ENCODE results near the gene THSD4.
A peak's percentile ranks its signal among the peaks of the same experiment; 100 is the strongest.

Gene THSD4

DNA sequence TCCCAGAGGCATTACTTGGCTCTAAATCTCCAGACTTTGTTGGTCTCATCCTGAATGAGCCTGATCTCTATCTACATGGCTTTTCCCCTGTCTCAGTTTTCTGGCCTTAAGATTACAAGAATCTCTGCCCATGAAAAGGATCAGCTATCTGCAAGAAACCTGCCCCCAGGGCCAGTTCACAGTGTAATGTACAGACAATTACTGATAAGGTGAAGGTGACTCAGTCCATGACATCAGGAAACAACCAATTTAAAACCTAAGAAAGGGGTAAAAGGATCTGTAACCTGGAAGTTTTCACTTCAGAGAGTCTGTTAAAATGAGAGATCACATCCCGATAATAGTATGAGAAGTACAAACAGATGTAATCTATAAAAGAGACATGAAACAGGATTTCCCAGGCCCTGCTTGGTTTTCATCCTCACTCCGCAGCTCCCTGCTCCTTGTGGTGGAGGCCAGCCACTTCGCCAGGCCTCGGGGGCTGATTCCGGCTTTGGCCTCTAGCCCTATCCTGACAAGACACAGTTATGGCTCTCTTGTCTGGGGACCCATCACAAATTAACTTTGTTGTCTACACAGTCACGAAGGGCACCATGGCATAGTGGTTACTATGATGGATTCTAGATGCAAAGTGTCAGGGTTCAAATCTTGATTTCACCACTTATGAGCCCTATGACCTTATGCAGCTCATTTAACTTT lies 136.9 kb downstream of the THSD4 start:
- no peak overlapping the region for H3K27ac ChIP-seq
- DNase-seq = no peak
- TF ChIP-seq, protein P1, sequence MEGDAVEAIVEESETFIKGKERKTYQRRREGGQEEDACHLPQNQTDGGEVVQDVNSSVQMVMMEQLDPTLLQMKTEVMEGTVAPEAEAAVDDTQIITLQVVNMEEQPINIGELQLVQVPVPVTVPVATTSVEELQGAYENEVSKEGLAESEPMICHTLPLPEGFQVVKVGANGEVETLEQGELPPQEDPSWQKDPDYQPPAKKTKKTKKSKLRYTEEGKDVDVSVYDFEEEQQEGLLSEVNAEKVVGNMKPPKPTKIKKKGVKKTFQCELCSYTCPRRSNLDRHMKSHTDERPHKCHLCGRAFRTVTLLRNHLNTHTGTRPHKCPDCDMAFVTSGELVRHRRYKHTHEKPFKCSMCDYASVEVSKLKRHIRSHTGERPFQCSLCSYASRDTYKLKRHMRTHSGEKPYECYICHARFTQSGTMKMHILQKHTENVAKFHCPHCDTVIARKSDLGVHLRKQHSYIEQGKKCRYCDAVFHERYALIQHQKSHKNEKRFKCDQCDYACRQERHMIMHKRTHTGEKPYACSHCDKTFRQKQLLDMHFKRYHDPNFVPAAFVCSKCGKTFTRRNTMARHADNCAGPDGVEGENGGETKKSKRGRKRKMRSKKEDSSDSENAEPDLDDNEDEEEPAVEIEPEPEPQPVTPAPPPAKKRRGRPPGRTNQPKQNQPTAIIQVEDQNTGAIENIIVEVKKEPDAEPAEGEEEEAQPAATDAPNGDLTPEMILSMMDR (IDR thresholded peaks at IDR 0.05; ENCODE audit: low read depth, low read length) = no peak

DNA sequence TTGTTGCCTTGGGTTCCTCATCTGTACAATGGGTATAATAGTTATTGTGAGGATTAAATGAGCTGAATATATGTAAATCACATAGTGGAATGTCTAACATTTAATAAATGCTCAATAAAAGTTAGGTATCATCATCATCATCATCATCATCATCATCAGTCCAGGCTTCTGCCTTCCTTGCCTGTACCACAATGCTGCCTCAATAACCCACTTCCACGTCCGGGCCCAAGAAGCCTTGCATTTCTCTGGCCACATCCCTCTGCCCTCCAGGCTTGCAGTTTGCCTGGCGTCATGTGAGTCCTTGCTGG lies 137.4 kb downstream of the THSD4 start:
- Histone ChIP-seq H3K4me3 (ENCODE audit: low read depth, low read length) (no peak overlapping the region), H3K36me3 (no peaks in the 10 kb centered on the region), H3K9me3 (ENCODE audit: severe bottlenecking) (no peaks in the 10 kb centered on the region), H3K27ac (no peak overlapping the region), H3K27me3 (ENCODE audit: insufficient read depth, low read depth, severe bottlenecking) (no peaks in the 10 kb centered on the region)
- TF ChIP-seq, protein P1 (IDR thresholded peaks at IDR 0.05; ENCODE audit: low read depth, low read length) = no peak
- DNase-seq = no peak

More for the DNA sequence above, 136.9 kb downstream of the THSD4 start:
- Histone ChIP-seq H3K9me3 (ENCODE audit: severe bottlenecking) (no peaks in the 10 kb centered on the region), H3K36me3 (no peaks in the 10 kb centered on the region), H3K27me3 (ENCODE audit: insufficient read depth, low read depth, severe bottlenecking) (no peaks in the 10 kb centered on the region), H3K4me3 (ENCODE audit: low read depth, low read length) (no peak overlapping the region)

DNA sequence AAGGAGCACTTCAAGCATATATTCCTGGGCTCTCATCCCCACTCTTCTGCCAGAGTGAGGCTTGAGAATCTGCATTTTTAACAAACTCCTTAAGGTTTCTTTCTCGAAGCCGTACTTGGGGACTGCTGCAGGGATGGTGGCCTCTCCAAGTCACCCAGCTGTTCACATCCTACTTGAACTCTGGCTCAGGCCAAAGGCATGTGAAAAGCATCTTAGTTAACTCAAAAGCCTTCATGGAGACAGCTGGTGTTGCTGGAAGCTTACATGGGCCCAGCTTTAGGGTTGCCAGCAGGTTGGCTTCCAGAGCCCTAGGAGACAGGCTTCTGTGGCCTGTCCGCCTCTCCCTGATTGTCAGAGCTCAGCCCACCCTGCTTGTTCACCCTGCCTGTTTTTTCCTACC lies 139.2 kb downstream of the THSD4 start:
- no peaks in the 10 kb centered on the region for H3K36me3 ChIP-seq
- no peak overlapping the region for H3K4me3 ChIP-seq (ENCODE audit: low read depth, low read length)
- DNase-seq = peak; percentile 65
- no peaks in the 10 kb centered on the region for H3K27me3 ChIP-seq (ENCODE audit: insufficient read depth, low read depth, severe bottlenecking)
- no peak overlapping the region for H3K27ac ChIP-seq
- TF ChIP-seq, protein P1 (IDR thresholded peaks at IDR 0.05; ENCODE audit: low read depth, low read length) = no peak
- no peaks in the 10 kb centered on the region for H3K9me3 ChIP-seq (ENCODE audit: severe bottlenecking)

DNA sequence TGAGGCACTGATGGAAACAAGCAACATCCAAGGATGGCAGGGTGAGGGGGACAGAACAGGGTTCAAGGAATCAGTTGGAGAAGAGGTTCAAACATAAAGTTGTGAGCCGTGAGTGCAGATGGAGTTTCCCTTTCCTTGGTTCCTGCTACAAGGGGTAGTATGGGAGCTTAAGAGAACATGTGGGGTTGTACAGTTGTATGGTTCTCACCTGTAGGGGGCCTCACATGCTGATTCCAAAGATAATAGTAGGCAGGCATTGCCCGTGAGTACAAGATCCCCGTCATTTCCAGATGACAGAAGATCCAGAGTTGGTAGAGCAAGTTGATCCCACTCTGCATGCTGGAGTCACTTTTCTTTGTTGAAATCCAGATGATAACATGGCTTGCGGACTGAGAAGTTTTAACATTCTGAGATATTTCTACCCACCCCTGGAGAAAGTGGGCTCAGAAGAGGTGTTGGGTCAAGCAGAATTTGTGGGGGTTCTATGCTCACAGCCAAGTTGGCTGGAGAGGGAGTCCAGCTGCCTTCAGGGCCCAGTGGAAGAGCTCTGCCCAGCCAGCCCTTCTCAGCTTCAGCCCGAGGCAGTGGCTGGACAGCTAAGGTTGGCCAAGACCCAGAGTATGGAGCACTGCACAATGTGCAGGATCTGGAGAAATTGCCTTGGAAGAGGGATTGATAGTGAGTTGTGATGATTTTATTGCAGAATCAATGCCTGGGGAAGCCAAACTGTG lies 141.8 kb downstream of the THSD4 start:
- no peaks in the 10 kb centered on the region for H3K36me3 ChIP-seq
- H3K27ac ChIP-seq = no peak overlapping the region
- DNase-seq = no peak
- H3K9me3 ChIP-seq (ENCODE audit: severe bottlenecking) = no peaks in the 10 kb centered on the region
- TF ChIP-seq, protein P1 (IDR thresholded peaks at IDR 0.05; ENCODE audit: low read depth, low read length) = peak; percentile 38; the same call in 1 of the 2 replicates
- no peak overlapping the region for H3K4me3 ChIP-seq (ENCODE audit: low read depth, low read length)
- H3K27me3 ChIP-seq (ENCODE audit: insufficient read depth, low read depth, severe bottlenecking) = peaks cover 11% of the 10 kb centered on the region

DNA sequence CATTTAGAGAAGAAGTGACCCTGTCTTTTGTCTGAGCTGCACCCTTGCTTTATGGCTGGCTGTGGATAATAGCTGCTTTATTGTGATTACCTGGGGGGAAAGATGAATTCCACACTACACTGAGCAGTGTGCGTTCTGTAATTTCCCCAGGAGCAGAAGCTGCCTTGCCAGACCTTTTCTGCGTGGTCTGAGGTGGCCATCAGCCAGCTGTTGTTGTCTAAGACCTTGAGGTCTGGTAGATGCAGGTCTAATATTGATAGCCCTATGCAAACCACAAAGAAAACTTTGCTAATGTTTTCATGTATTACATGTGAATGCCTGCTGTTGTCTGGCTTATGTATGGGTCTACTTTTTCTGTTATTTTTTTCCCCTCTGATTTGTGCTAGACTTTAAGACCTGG lies 144.6 kb downstream of the THSD4 start:
- Histone ChIP-seq H3K36me3 (no peaks in the 10 kb centered on the region), H3K27me3 (ENCODE audit: insufficient read depth, low read depth, severe bottlenecking) (peaks cover 11% of the 10 kb centered on the region), H3K9me3 (ENCODE audit: severe bottlenecking) (peaks cover 3% of the 10 kb centered on the region), H3K4me3 (ENCODE audit: low read depth, low read length) (no peak overlapping the region), H3K27ac (no peak overlapping the region)
- TF ChIP-seq, protein P1 (IDR thresholded peaks at IDR 0.05; ENCODE audit: low read depth, low read length) = no peak
- no peak for DNase-seq
